ENCODE data around the gene PPFIBP1.

The PPFIBP1 gene

DNA sequence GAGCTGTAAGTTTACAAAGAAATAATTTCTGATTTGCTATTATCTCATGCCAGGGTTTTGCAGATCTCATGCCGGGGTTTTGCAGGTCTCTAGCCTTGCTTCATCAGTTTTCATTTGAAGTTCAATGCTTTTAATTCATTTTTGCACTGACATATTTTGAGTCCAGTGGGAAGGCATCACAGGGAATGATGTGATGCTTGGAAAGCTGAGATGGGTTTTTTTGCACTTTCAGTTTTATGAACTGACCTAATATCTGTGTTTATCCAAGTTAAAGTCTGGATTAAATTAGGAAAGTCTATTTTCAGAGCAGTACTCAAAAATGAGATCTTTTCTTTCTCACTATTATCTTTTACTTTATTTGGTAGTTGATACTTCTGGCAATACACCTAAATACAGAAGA, 148.6 kb downstream of the PPFIBP1 start:
- H3K4me1 ChIP-seq: no peaks in the 10 kb centered on the region
- H3K4me2 ChIP-seq (ENCODE audit: low read length): no peak overlapping the region
- H3K27me3 ChIP-seq (ENCODE audit: control insufficient read depth, insufficient read depth, low read length): no peaks in the 10 kb centered on the region
- H2AFZ ChIP-seq: no peak overlapping the region
- H3K9ac ChIP-seq: no peak overlapping the region
- no peaks in the 10 kb centered on the region for H3K36me3 ChIP-seq (ENCODE audit: control insufficient read depth, insufficient read depth, low read length)
- no peaks in the 10 kb centered on the region for H3K9me3 ChIP-seq (ENCODE audit: control insufficient read depth, low read length)
- no peak overlapping the region for H3K27ac ChIP-seq
- H3K79me2 ChIP-seq: no peaks in the 10 kb centered on the region
- TF ChIP-seq, protein P1, sequence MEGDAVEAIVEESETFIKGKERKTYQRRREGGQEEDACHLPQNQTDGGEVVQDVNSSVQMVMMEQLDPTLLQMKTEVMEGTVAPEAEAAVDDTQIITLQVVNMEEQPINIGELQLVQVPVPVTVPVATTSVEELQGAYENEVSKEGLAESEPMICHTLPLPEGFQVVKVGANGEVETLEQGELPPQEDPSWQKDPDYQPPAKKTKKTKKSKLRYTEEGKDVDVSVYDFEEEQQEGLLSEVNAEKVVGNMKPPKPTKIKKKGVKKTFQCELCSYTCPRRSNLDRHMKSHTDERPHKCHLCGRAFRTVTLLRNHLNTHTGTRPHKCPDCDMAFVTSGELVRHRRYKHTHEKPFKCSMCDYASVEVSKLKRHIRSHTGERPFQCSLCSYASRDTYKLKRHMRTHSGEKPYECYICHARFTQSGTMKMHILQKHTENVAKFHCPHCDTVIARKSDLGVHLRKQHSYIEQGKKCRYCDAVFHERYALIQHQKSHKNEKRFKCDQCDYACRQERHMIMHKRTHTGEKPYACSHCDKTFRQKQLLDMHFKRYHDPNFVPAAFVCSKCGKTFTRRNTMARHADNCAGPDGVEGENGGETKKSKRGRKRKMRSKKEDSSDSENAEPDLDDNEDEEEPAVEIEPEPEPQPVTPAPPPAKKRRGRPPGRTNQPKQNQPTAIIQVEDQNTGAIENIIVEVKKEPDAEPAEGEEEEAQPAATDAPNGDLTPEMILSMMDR (IDR thresholded peaks at IDR 0.05): no peak
- H3K4me3 ChIP-seq (ENCODE audit: low read depth, low read length): no peak overlapping the region

- Histone ChIP-seq H3K4me1 (no peaks in the 10 kb centered on the region), H3K36me3 (ENCODE audit: control insufficient read depth, insufficient read depth, low read length) (no peaks in the 10 kb centered on the region), H3K79me2 (no peaks in the 10 kb centered on the region), H2AFZ (no peak overlapping the region), H3K9me3 (ENCODE audit: control insufficient read depth, low read length) (no peaks in the 10 kb centered on the region), H3K4me3 (ENCODE audit: low read depth, low read length) (no peak overlapping the region), H3K4me2 (ENCODE audit: low read length) (no peak overlapping the region), H3K27ac (no peak overlapping the region), H3K9ac (no peak overlapping the region), H3K27me3 (ENCODE audit: control insufficient read depth, insufficient read depth, low read length) (no peaks in the 10 kb centered on the region)
- TF ChIP-seq, protein P1 (IDR thresholded peaks at IDR 0.05): no peak
These were observed 149.2 kb downstream of the PPFIBP1 start for GRCh38 chr12:27673101-27673718.

- H3K9ac ChIP-seq: no peak overlapping the region
- no peak overlapping the region for H3K4me2 ChIP-seq (ENCODE audit: low read length)
- TF ChIP-seq, protein P1 (IDR thresholded peaks at IDR 0.05): no peak
- no peaks in the 10 kb centered on the region for H3K36me3 ChIP-seq (ENCODE audit: control insufficient read depth, insufficient read depth, low read length)
- no peaks in the 10 kb centered on the region for H3K9me3 ChIP-seq (ENCODE audit: control insufficient read depth, low read length)
- no peaks in the 10 kb centered on the region for H3K79me2 ChIP-seq
- H3K27ac ChIP-seq: no peak overlapping the region
- H3K27me3 ChIP-seq (ENCODE audit: control insufficient read depth, insufficient read depth, low read length): no peaks in the 10 kb centered on the region
- H3K4me1 ChIP-seq: no peaks in the 10 kb centered on the region
- no peak overlapping the region for H3K4me3 ChIP-seq (ENCODE audit: low read depth, low read length)
- H2AFZ ChIP-seq: no peak overlapping the region
These were observed 151.0 kb downstream of the PPFIBP1 start for GRCh38 chr12:27674989-27675388.

GRCh38 chr12:27680619-27681018, 156.6 kb downstream of the PPFIBP1 start:
- H3K79me2 ChIP-seq: no peaks in the 10 kb centered on the region
- H3K4me2 ChIP-seq (ENCODE audit: low read length): no peak overlapping the region
- no peaks in the 10 kb centered on the region for H3K27me3 ChIP-seq (ENCODE audit: control insufficient read depth, insufficient read depth, low read length)
- TF ChIP-seq, protein P1 (IDR thresholded peaks at IDR 0.05): no peak
- H2AFZ ChIP-seq: no peak overlapping the region
- no peak overlapping the region for H3K4me3 ChIP-seq (ENCODE audit: low read depth, low read length)
- no peaks in the 10 kb centered on the region for H3K36me3 ChIP-seq (ENCODE audit: control insufficient read depth, insufficient read depth, low read length)
- no peak overlapping the region for H3K9ac ChIP-seq
- H3K9me3 ChIP-seq (ENCODE audit: control insufficient read depth, low read length): no peaks in the 10 kb centered on the region
- no peak overlapping the region for H3K27ac ChIP-seq
- H3K4me1 ChIP-seq: no peaks in the 10 kb centered on the region

DNA sequence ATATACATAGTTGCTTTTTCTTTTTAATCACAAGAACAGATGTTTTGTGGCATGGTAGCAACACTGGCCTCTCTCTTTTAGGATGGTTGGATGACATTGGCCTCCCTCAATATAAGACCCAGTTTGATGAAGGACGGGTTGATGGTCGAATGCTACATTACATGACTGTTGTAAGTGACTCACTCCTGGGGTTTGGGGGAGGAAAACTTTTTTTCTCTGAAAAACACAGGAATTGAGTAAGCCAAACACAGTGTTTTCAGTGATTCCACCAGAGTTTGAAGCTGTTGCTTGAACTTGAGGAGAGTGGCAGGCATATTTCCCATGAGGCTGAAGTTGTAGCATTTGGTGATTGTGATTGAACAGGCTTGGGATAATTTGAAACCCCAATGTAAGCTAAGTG, 158.5 kb downstream of the PPFIBP1 start:
- no peaks in the 10 kb centered on the region for H3K36me3 ChIP-seq (ENCODE audit: control insufficient read depth, insufficient read depth, low read length)
- no peak overlapping the region for H2AFZ ChIP-seq
- no peak overlapping the region for H3K27ac ChIP-seq
- no peaks in the 10 kb centered on the region for H3K4me1 ChIP-seq
- H3K79me2 ChIP-seq: no peaks in the 10 kb centered on the region
- no peak overlapping the region for H3K9ac ChIP-seq
- no peak overlapping the region for H3K4me3 ChIP-seq (ENCODE audit: low read depth, low read length)
- H3K4me2 ChIP-seq (ENCODE audit: low read length): no peak overlapping the region
- H3K9me3 ChIP-seq (ENCODE audit: control insufficient read depth, low read length): no peaks in the 10 kb centered on the region
- TF ChIP-seq, protein P1 (IDR thresholded peaks at IDR 0.05): no peak
- H3K27me3 ChIP-seq (ENCODE audit: control insufficient read depth, insufficient read depth, low read length): no peaks in the 10 kb centered on the region
